Thyroid gland (tissue), 4 donors: Measurements from ENCODE around the gene COL23A1.

Experiments used
- POLR2A ChIP-seq, 2 donors: fragments of 450-650 bp; IDR thresholded peaks; one replicate each; pipeline ENCODE4 v1.6.1; 2017; ENCODE audit warnings: antibody characterized with exemption in 2 of 2, mild to moderate bottlenecking in 2 of 2, moderate library complexity in 1 of 2
- TF ChIP-seq, protein P1 (sequence below), 6 experiments: fragments of 200-600 bp in 3 of 6; fragments of 450-650 bp in 3 of 6; sonication (generic) in 3 of 6; IDR thresholded peaks; one replicate each; pipeline ENCODE4 v1.5.1; 2016 to 2019; ENCODE audit warnings: antibody characterized with exemption in 6 of 6, mild to moderate bottlenecking in 2 of 6, inconsistent platforms in 1 of 6, moderate library complexity in 1 of 6

DNA sequence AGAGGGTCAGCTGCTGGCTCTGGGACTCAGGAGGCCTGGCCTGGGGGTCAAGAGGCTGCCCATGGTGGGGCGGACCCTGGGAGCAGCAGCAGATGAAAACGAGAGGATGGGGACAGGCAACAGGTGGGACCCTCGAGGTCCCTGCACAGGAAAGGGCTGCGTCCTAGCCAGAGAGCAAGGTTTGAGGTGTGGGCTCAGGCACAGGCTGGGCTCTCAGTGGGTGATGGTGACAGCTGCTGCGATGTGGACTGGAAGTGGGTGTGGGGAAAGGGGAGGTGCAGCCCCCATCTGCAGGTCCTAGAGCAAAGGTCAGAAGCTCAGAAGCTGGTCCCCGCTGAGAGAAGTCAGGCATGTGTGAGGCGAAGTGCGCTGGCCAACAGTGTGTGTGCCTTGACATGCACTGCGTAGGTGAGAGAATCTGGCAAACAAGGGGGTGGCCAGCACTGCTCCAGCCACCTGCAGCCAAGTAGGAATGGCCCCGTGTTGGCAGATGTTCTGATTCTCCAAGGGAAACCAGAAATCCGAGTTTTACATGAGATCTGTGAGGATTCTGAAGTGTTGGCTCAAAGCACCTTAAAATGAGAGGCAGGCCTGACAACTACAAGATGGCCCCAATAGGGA, 85.7 kb downstream of the COL23A1 start:
- TF ChIP-seq, protein P1, sequence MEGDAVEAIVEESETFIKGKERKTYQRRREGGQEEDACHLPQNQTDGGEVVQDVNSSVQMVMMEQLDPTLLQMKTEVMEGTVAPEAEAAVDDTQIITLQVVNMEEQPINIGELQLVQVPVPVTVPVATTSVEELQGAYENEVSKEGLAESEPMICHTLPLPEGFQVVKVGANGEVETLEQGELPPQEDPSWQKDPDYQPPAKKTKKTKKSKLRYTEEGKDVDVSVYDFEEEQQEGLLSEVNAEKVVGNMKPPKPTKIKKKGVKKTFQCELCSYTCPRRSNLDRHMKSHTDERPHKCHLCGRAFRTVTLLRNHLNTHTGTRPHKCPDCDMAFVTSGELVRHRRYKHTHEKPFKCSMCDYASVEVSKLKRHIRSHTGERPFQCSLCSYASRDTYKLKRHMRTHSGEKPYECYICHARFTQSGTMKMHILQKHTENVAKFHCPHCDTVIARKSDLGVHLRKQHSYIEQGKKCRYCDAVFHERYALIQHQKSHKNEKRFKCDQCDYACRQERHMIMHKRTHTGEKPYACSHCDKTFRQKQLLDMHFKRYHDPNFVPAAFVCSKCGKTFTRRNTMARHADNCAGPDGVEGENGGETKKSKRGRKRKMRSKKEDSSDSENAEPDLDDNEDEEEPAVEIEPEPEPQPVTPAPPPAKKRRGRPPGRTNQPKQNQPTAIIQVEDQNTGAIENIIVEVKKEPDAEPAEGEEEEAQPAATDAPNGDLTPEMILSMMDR (IDR thresholded peaks at IDR 0.05) = no peak
- TF ChIP-seq POLR2A (IDR thresholded peaks at IDR 0.05) = no peak
